Measurements from ENCODE around the gene IRGC. TPM values are rescaled to one million over a fixed set of nuclear protein-coding genes. Genes with fewer than 3 reads are reported as not detected.

IRGC gene
- total RNA-seq, 1 donor from 2014 or later, result not detected

GRCh38 chr19:43688059-43688701, 27.7 kb upstream of the IRGC start:
- no peak for ATAC-seq
- intact Hi-C loops (cut with DNase I), result no loop called here
- DNase-seq (ENCODE audit: missing footprints), result no peak

GRCh38 chr19:43690444-43690843, 25.4 kb upstream of the IRGC start:
- no peak for ATAC-seq
- intact Hi-C loops (cut with DNase I), result no loop called here
- DNase-seq (ENCODE audit: missing footprints), result no peak

- no peak for DNase-seq (ENCODE audit: missing footprints)
- no peak for ATAC-seq
- intact Hi-C loops (cut with DNase I), result no loop called here
Measured at GRCh38 chr19:43690890-43691289, 25.0 kb upstream of the IRGC start.

GRCh38 chr19:43691755-43692154, 24.1 kb upstream of the IRGC start:
- ATAC-seq (no peak), DNase-seq (ENCODE audit: missing footprints) (no peak)
- intact Hi-C loops (cut with DNase I), result no loop called here

- intact Hi-C loops (cut with DNase I), result no loop called here
- ATAC-seq, result no peak
- DNase-seq (ENCODE audit: missing footprints), result no peak
Measured at GRCh38 chr19:43692385-43692784, 23.5 kb upstream of the IRGC start.

GRCh38 chr19:43692877-43693276, 23.0 kb upstream of the IRGC start:
- ATAC-seq, result no peak
- intact Hi-C loops (cut with DNase I), result no loop called here
- DNase-seq (ENCODE audit: missing footprints), result no peak

GRCh38 chr19:43694553-43694952, 21.3 kb upstream of the IRGC start:
- intact Hi-C loops (cut with DNase I), result no loop called here
- ATAC-seq (no peak), DNase-seq (ENCODE audit: missing footprints) (no peak)

- DNase-seq (ENCODE audit: missing footprints) (no peak), ATAC-seq (no peak)
- intact Hi-C loops (cut with DNase I), result no loop called here
Measured at GRCh38 chr19:43695985-43696704, 19.7 kb upstream of the IRGC start.

- intact Hi-C loops (cut with DNase I), result no loop called here
- ATAC-seq (no peak), DNase-seq (ENCODE audit: missing footprints) (no peak)
Measured at GRCh38 chr19:43697295-43697694, 18.6 kb upstream of the IRGC start.

- peak; percentile 36 for ATAC-seq
- intact Hi-C loops (cut with DNase I), result no loop called here
- no peak for DNase-seq (ENCODE audit: missing footprints)
Measured at GRCh38 chr19:43699506-43700394, 16.1 kb upstream of the IRGC start.

GRCh38 chr19:43700395-43701000, 15.4 kb upstream of the IRGC start:
- intact Hi-C loops (cut with DNase I), result no loop called here
- ATAC-seq (peak; percentile 78), DNase-seq (ENCODE audit: missing footprints) (peak; percentile 77)

GRCh38 chr19:43704002-43704705, 11.7 kb upstream of the IRGC start:
- intact Hi-C loops (cut with DNase I), result no loop called here
- ATAC-seq (no peak), DNase-seq (ENCODE audit: missing footprints) (no peak)

- ATAC-seq, result no peak
- DNase-seq (ENCODE audit: missing footprints), result no peak
- intact Hi-C loops (cut with DNase I), result no loop called here
Measured at GRCh38 chr19:43705729-43706128, 10.1 kb upstream of the IRGC start.

- ATAC-seq (no peak), DNase-seq (ENCODE audit: missing footprints) (no peak)
- intact Hi-C loops (cut with DNase I), result no loop called here
Measured at GRCh38 chr19:43707158-43707712, 8.6 kb upstream of the IRGC start.

- DNase-seq (ENCODE audit: missing footprints), result no peak
- ATAC-seq, result no peak
- intact Hi-C loops (cut with DNase I), result no loop called here
Measured at GRCh38 chr19:43708716-43709115, 7.2 kb upstream of the IRGC start.

GRCh38 chr19:43711751-43712355, 4.0 kb upstream of the IRGC start:
- ATAC-seq, result no peak
- DNase-seq (ENCODE audit: missing footprints), result no peak
- intact Hi-C loops (cut with DNase I), result no loop called here

- intact Hi-C loops (cut with DNase I), result no loop called here
- DNase-seq (ENCODE audit: missing footprints), result no peak
- no peak for ATAC-seq
Measured at GRCh38 chr19:43713208-43713607, 2.7 kb upstream of the IRGC start.

All from Right ventricle myocardium inferior (tissue), 1 donor.